HG03521 (cell line): ENCODE results near the gene NCR1.
"Not testable (repeated sequence)": the region's sequence is repeated elsewhere in the genome, so short reads cannot be mapped to it uniquely, and the experiment has no call there.

Experiments
- ATAC-seq: cut with Tn5 transposase; IDR thresholded peaks from one replicate; pipeline ENCODE4 v1.9.1; 2021; ENCODE audit warnings: mild to moderate bottlenecking, moderate library complexity; ENCODE audit not compliant: unreplicated experiment

Gene NCR1, protein sequence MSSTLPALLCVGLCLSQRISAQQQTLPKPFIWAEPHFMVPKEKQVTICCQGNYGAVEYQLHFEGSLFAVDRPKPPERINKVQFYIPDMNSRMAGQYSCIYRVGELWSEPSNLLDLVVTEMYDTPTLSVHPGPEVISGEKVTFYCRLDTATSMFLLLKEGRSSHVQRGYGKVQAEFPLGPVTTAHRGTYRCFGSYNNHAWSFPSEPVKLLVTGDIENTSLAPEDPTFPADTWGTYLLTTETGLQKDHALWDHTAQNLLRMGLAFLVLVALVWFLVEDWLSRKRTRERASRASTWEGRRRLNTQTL

DNA sequence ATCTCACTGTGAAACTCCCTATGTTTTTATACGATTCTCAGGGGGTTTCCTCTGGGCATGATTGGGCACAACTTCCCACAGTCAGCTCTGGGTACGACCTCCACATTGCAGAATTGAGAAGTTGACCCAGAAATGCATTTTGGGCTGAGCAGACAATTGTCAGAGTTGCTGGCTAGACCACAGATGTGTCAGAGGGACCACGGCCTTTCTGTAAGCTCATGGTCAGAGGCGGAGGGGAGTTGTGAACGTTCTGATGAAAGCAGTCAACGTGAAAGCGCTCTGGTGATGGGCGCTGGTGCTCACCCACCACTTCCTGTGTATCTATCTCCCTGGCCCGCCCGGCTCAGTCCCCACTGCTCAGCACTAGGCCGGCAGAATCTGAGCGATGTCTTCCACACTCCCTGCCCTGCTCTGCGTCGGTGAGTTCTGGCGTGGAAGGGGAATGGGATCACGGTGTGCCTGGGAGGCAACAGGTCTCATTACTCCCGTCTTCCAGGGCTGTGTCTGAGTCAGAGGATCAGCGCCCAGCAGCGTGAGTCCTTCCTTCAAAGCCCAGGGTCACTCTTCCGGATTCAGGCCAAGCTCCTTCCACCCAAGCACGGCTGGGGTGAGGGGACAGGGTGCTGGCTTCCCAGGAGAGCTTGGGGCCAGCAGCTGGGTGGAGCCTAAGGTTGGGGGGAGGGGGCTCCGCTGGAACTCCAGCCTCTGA lies at the start of gene NCR1:
TSS of gene NCR1 (plus strand) at position 346 of the 709 bp plus-strand sequence. CDS start at position 386, 40 bp downstream.
- ATAC-seq, result no peak

DNA sequence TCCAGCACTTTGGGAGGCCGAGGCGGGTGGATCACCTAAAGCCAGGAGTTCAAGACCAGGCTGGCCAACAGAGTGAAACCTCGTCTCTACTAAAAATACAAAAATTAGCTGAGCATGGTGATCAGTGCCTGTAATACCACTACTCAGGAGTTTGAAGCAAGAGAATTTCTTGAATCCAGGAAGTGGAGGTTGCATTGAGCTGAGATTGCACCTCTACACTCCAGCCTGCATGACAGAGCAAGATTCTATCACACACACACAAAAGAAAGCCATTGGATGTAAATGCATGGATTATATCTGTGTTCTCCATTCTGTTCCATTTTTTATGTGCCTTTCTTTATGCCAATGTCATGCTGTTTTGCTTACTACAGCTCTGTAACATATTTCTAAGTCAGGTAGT lies 47.5 kb upstream of the NCR1 start:
- ATAC-seq, result not testable (repeated sequence)

DNA sequence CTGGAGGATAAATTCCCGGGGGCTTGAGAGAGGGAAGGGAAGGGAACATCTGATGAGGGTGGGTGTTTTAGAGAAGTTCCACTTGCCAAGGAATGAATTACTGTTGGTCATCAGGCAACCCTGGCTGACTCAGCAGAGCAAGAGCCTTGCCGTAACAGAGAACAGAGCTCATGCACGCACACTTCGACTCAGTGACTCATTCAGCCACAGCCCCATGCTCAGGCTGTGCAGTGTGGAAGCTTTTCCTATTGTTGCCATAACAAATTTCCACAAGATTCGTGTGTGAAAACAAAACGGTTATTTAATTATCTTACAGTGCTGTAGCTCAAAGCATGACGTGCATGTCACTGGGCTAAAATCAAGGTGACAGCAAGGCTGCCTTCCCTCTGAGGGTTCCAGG lies 46.5 kb upstream of the NCR1 start:
- ATAC-seq, result not testable (repeated sequence)

DNA sequence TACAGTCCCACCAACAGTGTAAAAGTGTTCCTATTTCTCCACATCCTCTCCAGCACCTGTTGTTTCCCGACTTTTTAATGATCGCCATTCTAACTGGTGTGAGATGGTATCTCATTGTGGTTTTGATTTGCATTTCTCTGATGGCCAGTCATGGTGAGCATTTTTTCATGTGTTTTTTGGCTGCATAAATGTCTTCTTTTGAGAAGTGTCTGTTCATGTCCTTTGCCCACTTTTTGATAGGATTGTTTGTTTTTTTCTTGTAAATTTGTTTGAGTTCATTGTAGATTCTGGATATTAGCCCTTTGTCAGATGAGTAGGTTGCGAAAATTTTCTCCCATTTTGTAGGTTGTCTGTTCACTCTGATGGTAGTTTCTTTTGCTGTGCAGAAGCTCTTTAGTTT lies 42.5 kb upstream of the NCR1 start:
- ATAC-seq, result not testable (repeated sequence)

DNA sequence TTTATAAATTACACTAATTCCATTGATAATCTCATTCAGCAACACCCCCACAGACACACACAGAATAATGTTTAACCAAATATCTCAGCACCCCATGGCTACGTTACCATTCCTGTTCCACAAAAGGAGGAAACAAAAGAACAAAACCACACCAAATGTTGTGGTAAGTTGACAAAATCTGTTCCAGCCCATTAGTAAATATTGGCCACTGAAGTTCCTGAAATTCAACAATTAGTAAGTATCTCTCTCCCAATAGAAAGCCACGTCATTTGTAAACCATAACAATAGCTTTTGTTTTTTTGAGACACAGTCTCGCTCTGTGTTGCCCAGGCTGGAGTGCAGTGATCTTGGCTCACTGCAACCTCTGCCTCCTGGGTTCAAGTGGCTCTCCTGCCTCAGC lies 34.3 kb upstream of the NCR1 start:
- no peak for ATAC-seq

DNA sequence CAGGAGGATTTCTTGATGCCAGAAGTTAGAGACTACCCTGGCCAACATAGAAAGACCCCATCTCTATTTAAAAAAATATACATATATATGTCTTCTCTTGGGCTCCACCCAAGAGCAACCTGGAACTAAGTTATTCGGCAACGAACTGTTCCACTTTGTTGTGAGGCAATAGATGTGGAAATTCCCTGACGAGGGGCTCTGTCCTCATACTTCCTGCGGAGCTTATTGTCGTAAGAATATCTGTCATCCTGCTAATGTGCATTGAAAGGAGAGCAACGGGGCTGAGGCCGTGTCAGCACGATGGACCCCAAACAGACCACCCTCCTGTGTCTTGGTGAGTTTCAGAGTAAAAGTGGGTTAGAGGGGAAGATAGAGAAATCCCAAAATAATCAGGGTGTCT lies 32.0 kb upstream of the NCR1 start, which contains the start of gene FCAR:
TSS of gene FCAR (plus strand) at position 246 of the 400 bp plus-strand sequence. CDS start at position 301, 55 bp downstream.
- ATAC-seq, result no peak

DNA sequence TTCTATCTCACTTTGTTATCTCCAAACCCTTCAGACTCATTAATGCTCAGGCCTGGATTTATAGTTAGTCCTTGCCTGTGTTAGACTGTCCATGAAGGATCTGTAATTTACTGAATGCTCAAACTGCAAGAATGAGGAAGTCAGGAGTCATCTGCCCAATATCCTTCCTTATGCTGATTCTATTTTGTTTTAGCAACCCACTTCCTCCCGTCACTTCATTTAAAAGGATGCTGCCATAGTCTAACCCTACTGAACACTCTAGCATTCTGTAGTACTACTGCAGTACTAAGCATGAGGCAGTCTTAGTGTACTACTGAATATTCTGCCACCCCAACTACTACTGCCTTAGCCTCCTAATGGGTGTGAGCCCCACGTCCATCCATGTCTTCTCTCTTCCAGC lies 30.4 kb upstream of the NCR1 start:
- no peak for ATAC-seq

DNA sequence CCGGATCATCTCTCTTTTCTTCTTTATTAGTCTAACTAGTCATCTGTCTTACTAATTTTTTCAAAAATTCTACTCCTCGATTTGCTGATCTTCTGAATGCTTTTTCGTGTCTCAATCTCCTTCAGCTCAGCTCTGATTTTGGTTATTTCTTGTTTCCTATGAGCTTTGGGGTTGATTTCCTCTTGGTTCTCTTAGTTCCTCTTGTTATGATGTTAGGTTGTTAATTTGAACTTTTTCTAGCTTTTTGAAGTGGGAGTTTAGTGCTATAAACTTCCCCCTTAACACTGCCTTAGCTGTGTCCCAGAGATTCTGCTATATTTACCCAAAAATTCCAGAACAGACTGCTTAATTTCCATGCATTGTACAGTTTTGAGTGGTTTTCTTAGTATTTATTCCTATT lies 28.5 kb upstream of the NCR1 start:
- no peak for ATAC-seq

DNA sequence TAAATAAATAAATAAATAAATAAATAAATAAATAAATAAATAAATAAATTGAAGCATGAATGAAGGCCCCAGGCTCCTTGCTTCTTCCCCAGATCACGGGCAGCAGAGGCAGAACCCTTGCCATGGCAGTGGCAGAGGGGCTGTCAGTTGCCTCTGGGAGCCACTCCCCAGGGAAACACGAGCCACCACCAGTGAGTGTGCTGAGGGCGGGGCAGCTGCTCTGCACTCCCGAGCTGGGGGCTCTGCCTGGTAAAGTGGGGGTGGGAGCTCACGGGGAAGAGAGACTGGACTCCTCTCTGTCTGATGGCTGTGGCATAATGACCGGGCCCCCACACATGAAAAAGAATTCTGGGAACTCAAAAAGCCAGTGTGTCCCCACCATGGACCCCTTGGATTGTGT lies 24.1 kb upstream of the NCR1 start:
- ATAC-seq, result no peak

DNA sequence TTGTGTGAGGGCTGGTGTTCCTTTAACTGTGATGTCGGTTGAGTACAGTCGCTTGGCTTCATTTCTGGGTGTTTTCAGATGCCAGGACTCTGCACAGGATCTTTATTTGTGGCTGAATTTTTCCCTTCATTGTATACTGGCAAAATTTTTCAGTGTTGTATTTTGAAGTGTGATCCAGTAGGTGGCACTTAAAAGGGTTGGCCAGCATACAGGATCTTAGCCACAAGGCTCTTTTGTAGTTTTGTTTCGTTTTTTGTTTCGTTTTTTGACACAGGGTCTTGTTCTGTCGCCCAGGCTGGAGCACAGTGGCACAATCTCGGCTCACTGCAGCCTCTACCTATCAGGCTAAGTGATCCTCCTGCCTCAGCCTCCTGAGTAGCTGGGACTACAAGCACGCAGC lies 23.2 kb upstream of the NCR1 start:
- no peak for ATAC-seq

DNA sequence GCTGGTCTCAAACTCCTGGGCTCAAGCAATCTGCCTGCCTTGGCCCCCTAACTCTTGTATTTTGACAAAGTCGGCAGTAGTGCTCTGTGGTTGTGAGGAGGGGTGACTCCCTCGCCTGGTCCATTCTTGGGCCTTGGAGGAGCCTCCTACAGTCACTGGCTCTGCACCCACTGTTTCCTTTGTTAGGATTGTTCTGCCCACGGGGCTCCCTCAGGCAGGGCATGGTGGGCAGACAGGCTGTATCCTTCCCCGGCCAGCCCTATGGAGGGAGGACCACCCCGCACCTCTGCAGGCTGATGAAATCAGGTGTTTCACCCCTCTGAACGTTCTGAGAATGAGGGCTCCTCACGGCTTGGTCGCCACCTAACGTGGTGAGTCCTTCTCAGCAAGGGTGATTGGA lies 22.7 kb upstream of the NCR1 start:
- no peak for ATAC-seq

DNA sequence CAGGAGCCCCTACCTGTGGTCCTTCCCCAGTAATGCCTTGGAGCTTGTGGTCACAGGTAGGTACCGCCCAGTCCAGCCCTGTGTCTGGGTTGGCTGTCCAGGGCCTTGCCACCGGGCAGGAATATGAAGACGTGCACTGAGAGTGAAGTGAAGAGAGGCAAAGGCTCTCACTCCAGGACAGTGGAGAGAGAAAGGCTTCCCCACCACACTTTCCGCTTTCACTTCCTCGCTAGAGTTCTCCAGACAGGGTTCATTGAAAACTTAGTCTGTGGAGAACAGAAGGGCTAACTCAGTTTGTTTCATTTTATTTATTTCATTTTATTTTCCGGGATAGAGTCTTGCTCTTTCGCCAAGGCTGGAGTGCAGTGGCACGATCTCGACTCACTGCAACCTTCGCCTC lies 17.7 kb upstream of the NCR1 start:
- no peak for ATAC-seq

DNA sequence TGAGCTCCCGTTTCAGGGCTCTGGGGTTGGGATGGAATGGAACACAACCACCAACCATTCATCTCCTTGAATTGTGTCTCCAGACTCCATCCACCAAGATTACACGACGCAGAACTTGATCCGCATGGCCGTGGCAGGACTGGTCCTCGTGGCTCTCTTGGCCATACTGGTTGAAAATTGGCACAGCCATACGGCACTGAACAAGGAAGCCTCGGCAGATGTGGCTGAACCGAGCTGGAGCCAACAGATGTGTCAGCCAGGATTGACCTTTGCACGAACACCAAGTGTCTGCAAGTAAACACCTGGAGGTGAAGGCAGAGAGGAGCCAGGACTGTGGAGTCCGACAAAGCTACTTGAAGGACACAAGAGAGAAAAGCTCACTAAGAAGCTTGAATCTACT lies 16.4 kb upstream of the NCR1 start:
- no peak for ATAC-seq

DNA sequence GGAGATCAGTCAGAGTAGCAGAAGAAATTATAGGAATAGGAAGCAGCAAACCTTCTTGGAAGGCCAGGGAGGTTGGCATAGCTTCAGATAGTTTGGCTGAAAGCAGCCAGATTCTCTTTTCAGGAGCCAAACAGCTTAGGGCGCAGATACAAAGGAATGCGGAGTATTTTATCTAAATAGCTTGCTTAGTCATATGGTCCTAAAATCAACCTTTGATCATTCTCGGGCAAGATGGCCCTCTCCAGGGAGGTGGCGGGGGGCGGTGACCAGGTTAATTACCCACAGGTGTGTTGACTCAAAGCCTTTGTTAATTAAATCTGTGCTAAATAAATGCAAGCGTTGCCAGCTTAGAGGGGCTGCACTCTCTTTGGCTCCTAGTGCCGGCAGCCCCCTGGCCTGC lies 12.5 kb upstream of the NCR1 start:
- no peak for ATAC-seq

DNA sequence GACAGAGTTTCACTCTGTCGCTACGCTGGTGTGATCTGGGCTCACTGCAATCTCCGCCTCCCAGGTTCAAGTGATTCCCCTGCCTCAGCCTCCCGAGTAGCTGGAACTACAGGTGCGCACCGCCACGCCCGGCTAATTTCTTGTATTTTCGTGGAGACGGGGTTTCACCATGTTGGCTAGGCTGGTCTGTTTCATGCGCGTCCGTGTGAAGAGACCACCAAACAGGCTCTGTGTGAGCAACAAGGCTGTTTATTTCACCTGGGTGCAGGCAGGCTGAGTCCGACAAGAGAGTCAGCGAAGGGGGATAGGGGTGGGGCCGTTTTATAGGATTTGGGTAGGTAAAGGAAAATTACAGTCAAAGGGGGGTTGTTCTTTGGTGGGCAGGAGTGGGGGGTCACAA lies 11.8 kb upstream of the NCR1 start:
- not testable (repeated sequence) for ATAC-seq

DNA sequence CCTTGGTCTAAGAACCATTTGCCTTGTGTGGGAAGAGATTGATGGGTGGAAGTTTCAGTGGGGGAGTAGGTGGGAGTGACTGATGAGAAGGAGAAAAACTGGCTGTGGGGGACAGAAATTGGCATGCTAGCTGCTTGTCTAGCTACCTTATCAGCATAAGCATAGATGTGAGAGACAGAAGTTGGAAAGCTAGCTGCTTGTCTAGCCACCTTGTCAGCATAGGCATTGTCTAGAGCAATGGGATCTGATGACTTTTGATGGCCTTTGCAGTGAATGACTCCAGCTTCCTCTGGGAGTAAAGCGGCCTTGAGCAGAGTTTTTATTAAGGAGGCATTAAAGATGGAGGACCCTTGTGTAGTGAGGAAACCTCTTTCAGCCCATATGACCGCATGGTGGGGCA lies 9.9 kb upstream of the NCR1 start:
- no peak for ATAC-seq

DNA sequence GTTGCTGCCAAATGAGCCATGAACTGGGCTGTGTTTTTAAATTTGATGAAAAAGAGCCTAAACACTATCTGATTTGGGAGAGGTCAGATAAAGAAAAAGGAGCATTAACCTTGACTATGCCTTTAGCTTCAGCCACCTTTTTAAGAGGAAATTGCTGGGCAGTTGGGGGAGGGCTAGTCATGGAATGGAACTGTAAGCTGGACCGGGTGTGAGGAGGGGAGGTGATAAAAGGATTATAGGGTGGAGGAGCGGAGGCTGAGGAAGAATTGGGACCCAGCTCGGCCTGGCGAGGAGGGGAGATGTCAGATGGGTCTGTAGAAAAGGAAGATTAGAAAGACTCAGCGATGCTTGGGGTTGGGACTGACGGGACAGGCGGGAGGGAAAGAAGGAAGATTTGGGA lies 7.3 kb upstream of the NCR1 start:
- ATAC-seq, result not testable (repeated sequence)

DNA sequence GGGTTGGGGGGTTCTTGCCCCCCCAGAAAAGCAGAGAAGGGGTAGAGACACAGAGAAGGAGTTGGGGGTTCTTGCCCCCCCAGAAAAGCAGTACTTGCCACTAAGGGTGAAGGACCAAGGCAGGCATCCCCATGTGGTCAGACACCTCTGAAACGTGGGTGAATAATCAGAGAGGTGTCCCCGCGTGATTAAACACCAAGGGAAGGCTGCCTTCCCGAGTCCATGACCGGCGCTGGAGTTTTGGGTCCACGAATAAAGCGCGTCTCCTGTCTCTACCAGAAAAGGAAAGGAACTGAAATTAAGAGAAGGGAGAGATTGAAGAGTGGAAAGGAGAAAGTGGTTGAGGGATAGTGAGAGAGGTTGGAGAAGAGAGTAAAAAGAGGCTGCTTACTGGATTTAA lies 6.3 kb upstream of the NCR1 start:
- ATAC-seq, result not testable (repeated sequence)

DNA sequence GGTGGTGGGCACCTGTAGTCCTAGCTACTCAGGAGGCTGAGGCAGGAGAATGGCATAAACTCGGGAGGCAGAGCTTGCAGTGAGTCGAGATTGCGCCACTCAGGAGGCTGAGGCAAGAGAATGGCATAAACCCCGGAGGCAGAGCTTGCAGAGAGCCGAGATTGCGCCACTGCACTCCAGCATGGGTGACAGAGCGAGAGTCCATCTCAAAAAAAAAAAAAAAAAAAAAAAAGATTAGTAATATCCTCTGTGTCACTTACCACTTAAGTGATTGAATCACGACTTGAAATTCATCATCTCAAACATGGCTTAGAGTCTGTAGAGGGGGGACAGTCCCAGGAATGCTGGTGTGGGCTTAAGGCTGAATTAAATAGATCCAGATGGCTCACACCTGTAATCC lies 4.8 kb upstream of the NCR1 start:
- not testable (repeated sequence) for ATAC-seq

DNA sequence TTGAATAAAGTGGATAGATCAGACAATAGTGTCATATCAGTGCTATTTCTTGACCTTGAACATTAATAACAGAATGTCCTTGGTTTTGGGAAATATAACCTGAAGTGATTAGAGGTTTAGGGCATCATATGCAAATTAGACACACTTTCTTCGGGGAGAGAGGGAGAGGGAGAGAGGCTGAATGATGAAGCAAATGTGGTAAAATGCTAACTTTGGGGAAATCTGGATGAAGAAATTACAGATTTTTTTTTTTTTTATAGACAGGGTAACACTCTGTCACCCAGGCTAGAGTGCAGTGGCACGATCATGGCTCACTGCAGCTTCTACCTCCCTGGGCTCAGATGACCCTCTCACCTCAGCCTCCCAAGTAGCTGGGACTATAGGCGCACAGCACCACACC lies 3.9 kb upstream of the NCR1 start:
- no peak for ATAC-seq

DNA sequence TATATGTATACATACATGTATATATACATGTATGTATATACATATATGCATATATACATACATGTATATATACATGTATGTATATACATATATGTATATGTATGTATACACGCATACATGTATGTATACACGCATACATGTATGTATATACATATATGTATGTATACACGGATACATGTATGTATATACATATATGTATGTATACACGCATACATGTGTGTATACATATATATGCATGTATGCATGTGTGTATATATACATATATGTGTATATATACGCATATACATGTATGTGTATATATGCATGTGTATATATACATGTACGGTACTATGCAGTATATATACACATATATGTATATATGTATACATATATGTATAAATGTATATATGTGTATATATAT lies 2.6 kb upstream of the NCR1 start:
- ATAC-seq, result no peak

DNA sequence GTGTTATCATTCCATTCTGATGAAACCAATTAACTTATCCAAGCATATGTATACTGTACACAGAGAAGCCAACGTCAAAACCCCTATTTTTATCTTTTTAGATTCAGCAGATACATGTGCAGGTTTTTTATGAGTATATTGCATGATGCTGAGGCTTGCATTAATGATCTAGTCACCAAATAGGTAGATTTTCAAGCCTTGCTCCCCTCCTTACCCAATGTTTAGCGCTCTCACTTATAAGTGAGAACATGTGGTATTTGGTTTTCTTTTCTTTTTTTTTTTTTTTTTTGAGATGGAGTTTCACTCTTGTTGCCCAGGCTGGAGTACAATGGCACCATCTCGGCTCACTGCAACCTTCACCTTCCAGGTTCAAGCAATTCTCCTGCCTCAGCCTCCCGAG lies 1.7 kb upstream of the NCR1 start:
- ATAC-seq, result not testable (repeated sequence)

DNA sequence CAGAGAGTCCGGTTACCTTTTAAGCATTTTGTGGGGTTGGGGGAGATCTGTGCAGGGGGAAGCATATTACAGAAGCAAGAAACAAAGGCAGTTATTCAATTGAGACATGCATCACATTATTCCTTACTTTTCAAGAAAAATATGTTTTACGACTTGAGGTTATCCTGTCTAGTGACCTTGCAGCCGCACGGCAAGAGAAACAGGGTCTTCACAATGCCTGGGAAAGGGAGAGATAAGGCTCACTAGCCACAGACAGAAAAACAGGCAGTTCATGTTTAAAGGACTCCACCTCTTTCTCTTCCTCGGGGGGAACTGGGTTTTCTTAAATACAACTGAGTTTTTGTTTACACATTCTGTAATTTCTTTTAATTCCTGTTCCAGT lies 536 bp upstream of the NCR1 start:
- no peak for ATAC-seq
